NCI-H187 (cell line): ENCODE measurements around the gene CCDC92.

Experiments
- DNase-seq, 2 experiments: peaks; one replicate each; lab custom pipeline; 2025; lab: John Stamatoyannopoulos, UW

CCDC92 gene

DNA sequence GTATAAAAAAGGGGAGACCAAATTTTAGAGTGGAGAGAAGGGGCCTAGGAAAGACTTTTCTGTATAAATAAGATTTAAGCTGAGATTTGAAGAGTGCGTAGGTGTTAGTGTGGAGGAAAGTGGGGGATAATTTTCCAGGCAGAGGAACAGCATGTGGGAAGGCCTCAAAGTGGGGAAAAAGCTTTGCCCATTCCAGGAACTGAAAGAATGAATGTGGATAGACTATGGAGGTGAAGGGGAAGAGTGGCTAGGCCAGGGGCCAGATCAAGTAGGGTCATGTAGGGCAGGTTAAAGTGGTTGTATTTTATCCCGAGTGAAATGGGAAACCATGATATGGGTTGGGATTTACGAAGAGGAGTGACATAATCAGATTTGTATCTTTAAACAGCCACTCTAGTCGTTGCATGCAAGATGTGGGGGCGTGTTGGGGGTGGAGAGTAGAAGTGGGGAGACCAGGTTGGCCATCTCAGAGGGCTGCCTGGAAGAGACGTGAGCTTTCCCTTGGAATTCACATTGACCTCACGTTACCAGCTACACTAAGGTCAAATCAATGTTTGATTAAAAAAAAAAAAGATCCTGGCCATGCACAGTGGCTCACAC, 3.7 kb upstream of the CCDC92 start:
- no peak for DNase-seq

DNA sequence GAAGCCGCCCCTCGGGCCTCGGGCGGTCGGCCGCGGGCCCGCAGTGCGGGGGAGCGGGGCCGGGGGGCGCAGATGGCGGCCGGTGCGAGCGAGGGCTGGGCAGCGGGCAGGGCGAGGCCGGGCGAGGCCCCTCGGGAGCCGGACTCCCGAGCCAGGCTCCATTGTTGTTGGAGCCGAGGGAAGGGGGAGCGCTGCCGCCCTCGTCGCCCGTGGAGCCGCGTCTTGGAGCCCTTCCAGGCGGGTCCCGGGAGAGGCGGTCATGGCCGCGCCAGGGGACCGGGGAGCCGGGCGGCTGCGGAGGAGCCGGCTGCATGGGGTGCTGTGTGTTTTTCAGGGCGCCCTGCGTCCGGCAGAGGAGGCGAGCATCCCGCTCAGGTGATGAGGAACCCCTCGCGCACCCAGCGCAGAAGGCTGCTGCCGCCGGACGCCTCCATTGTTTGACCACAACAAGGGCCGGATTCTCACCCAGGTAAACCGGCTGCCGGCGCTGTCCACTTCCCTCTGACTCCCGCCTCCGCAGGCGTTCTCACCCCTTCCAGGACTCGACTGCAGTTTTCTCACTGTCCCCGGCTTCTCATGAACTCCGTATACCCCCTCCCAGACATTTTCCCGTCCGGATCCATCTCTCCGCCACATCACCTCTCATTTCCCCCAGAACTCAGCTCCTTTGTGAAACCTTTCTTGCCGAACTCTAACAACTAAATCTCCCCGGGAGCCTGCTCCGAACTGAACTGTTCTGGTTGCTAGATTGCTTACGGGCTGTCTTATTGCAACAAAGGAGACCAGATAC, 1.1 kb upstream of the CCDC92 start:
- DNase-seq, result peak in 1 of 2 experiments; percentile 17

DNA sequence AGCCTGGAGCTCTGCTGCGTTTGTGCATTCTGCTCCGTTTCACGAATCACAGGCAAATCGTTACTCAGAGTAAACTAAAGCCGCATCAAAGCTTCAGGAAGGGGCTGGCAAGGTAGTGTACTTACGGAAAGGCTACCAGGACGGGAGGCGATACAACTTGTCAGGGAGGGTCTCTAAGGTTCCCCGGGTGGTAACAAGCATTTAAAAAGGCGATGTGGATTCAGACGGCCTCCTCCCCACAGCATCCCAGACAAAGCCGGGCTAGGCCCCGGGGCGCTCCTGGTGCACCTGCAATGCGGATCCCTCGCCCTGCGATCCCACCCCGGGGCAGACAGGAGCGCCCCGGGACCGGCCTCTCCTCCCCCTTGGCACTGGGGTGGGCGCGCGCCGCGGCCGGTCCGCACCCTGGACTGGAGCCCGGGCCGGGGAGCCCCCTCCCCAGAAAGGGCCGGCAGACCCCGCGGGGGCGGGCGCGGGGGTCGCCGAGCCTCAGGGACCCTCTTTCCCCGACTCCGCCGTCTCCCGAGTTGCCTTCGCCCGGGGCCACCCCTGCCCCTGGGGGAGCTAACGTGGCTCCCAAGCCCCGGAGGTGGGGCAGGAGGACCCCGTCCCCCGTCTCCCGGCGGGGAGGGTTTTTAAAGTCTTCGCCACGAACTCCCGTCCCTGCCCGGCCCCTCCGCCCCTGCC, 718 bp downstream of the CCDC92 start:
- DNase-seq, result no peak

DNA sequence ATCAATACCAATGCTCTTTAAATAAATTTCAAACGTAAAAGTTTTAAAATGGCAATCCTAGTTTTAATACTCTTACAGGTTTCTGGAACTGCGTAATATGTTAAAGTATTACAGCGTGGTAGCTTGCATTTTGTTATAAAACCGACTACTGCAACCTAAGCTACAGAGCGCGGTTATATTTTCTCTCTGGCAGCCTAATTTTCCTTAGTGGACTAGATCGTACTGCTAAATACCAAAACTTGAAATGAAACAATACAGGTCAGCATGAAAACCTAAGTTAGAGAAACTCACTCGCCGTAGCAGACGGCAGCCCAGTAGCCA, 1.2 kb downstream of the CCDC92 start:
- no peak for DNase-seq

DNA sequence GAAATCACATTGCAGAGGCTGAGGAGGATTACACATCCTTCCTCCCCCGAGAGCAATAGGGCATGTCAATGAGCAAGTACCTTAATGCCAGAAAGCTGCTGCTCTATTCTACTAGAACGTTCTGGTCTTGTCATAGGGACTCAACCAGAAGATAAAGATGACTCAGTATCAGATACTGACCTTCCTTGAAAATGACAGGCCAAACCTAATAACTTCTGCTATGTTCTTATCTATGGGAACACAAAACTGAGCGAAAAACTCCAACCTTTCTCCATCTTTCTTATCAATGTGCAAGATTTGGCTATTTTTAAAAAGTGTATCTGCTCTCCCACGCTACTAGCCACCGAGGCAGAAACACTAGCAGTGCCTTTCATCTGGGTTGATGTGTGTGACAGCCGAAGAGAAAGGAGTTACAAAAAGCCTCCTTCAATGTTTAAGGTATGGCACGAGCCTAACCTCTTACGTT, 5.5 kb downstream of the CCDC92 start:
- DNase-seq, result no peak

DNA sequence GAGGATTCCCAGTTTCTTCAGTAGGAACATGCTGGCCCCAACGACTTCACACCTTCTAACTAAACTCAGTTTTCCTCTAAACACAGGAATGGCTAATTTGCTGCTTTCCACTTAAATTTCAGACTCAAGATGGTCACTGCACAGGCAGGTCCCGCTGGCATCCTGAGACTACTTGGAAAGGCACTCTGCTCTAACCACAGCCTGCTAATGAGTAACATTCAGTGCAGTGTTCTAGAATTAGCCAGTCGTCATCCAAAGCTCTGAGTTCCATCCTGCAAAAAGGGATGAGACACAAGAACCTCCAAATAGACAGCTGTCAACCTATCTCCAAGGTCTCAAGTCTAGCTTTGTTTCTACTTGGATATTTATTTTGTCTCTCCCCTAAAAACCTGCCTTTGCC, 6.0 kb downstream of the CCDC92 start:
- DNase-seq, result no peak

DNA sequence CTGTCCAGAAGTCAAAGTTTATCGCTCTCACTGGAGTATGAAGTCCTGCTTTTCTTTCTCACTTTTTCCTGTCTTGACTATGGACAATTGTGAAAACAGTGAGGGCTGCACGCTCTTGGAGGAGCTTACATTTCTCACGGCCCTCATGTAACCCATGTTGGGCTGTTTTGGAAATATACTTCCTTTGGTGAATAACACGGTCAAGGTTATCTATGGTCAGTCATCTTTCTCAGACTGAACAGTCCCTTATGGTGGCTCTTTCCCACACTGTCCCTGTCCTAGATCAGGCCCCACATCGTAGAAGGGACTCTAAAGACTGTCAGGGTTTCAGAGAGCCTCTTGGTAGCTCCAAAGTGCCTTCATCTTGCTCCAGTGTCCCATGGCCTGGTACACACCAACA, 7.2 kb downstream of the CCDC92 start:
- no peak for DNase-seq

DNA sequence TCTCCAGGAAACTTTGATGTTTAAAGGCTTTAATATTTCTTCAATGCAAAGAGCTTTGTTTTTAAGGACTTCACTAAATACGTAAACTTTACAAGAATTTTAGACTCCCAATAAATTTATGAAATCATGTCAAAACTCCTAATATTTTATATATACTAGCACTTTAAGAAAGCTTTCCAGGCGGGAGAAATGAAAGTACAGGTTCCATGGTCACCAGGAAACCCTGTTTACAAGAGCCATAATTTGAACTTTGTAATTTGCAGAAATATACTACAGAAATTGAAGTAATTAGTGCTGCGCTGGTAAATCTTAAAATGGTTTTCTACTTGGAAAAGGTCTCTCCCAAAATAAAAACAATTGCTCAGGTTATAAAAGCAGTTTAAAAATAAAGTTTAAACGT, 8.8 kb downstream of the CCDC92 start:
- DNase-seq, result no peak

DNA sequence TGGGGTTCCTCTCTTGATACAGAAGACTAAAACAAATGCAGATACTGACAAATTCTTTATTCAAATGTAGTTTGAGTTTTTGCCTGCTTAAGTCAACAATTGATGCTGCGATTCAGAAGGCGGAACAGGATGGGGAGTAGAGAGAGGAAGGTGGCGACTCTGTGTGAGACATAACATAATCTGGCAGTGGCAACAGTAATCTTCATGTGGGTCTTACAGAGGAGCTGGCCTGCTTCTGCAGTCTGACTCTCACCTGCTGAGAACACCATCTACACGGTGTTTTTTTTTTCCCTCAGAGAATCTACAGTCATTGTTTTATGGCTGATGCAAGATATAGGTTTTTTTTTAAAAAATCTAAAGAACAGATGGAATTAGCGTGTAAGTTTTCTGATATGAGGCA, 10.1 kb downstream of the CCDC92 start:
- DNase-seq, result no peak

DNA sequence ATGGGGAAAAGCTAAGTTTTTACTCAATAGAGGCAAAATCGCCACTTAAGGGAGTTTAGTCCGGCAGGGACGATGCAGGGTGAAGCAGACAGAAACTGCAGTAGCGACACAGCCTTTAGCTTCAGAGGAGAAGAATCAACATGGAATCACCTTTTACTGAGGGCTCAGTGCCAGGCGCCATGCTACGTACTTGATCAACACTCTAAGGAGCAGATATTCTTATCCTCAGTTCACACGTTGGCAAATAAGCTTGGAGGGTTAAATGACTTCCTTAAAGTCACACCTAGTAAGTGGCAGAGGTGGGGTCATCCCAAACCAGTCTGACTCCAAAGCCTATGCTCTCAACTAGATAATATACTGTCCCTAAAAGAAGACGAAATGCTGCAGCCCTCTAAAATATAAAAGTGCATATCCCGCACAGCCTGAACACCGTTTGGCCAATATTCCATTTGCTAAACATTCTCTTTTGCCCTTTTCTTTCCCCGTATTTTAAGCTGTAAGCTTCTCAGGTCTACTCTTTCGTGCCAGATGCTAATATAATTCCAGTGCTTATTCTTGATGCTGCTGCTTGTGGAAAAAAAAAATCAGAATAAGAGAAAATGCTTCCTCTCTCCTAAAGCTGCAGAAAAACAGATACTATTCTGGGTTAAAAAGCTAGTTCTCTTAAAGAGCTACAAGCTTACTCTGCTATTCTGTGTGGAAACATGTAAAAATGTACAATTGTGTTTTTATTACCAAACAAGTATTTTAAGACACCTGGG, 10.9 kb downstream of the CCDC92 start:
- no peak for DNase-seq

DNA sequence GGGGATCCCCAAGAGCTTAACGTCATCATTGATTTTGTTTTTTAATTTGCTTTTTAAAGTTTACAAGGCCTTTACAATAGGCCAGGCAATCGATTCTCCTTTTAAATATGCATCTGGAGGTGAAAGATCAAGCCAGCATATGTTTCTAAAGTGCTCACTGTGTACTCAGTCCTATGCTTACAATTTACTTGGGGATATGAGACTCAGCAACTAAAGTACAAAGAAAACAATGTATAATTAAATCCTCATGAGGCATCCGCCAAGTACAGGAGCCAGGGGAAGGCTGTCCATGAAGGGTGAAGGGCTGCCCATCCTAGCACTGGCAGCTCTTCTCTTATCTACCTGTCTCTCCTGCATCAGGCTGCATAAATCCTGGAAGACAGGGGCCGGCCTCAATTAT, 11.8 kb downstream of the CCDC92 start:
- DNase-seq, result no peak

DNA sequence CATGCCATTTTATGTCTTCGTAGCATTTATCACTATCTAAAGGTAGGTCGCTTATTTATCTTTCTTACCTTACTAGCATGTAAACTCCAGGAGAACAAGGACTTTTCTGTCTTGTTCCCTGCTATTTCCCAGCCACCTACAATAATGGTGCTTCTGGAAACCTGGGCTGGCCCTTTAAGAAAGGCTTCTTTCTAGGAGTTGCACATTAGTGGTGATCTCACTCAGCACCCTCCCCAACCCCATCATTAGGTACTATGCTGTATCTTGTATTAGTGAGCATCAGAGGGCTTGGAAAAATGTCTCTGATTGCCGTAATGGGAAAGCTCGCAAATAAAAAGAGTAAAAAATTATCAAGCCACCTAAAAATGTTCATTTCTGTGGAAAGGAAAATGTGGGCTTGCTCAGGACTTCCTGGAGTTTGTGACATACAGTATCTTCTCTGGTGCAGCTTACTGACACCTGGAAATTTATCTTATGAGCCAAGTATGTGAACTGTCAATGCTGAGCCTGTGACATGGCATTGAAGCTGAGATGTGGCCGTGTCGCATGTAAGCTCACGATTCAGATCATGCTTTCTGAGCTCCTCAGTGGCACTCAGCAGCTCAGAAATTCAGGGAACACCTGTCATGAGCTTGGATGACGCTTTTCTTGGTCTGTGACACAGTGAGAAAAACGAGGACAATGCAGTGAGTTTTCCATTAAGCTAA, 12.4 kb downstream of the CCDC92 start:
- no peak for DNase-seq

DNA sequence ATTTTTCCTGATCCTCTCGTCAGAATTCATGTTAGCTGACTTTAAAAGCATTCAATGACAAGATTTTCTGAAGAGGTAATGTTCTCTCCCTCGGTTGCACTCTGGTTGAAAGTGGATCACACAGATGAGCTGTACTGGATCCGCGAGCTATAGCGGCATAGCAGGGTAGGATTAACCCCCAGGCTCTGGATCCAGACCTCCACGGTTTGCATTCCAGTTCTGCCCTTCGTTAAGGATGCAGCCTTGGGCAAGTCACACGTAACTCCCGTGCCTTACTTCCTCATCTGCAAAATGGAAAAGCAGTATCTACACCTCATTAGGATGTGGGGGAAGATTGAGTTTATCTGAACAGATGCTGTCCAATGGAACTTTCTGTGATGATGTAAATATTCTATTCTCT, 13.8 kb downstream of the CCDC92 start:
- no peak for DNase-seq

DNA sequence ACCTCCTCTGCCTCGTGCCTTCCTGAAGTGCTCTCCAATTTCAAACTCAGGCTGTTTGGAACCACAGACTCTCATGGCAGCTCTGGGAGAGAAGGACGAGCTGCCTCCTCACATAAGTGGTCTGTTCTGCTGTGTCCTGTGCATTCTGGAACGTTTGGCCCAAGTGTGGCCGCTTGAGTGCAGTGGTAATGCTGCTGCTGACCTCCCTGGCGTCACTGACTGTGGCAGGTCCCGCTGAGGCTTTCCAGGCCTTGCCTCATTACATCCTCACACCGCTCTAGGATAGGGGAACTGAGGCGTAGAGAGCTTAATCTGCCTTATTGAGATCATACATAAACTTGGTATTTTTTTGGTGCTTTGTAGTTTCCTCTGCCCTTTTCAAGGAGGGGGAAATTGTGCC, 14.2 kb downstream of the CCDC92 start:
- peak in 1 of 2 experiments; percentile 41 for DNase-seq

DNA sequence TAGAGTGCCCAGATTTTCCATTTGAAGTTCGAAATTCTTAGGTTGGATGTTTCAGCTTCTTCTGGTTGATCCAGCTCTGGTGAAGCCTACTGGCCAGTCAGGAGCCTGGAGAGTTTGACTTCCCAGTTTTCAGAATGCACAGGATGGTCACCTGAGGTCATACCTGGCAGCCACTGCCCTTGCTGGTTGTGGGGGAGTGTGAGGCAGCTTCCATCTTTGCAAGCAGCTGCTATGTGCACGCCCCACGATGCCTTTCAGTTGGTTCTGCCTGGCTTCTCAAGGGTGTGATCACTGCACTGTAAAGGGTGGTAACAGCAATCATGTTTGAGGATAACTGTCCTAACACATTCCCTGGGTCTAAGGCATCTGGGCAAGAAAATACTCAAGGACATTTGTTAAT, 15.4 kb downstream of the CCDC92 start:
- DNase-seq, result no peak

DNA sequence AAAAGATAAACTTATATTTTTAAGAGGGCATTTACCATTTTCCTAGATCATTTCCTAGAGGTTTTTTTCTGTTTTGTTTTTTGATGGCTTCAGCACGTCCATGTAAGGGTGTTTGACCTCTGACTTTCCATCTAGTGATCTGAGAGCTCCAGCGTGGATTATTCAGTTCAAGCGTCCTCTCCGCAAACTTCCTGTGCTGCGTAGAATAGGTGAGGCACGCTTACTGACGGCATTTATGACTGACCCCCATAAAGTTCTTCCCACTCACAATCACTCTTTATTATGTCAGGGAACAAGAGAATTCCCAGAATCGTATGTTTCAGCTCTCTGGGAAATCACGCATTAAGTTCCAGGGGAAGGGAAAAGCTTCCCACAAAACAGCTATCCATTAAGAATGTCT, 16.4 kb downstream of the CCDC92 start:
- no peak for DNase-seq

DNA sequence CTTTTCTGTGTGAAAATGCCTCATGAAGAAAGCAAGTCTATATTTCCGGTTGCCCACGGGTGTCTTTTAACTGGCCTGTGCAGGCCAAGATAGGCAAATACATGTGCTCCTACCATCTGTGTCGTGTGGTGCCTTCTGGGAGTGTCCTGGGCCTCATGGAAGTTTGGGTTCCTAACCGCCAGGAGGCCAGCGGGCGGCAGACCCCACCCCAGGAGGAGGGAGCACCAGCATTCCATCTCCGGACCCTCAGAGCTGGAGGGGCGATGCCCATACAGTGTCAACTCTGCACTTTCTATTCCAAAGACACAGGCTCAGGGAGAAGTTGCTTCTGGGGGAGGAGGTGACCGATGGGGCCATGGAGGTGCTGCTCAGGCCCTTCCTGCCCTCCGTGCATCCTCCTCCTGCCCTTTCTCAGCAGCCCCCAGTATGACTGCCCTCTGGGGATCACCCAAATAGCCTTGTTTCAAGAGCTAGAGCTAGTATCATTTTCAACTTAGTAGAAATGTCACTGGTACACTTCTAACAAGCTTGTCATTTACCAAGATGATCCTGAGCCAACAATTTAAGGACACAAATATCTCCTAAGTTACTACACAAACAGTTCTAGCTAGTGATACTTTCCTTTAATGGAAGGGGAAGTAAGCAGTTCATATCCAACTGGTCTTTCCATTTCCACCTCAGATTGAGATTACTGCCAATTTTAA, 17.8 kb downstream of the CCDC92 start:
- no peak for DNase-seq

DNA sequence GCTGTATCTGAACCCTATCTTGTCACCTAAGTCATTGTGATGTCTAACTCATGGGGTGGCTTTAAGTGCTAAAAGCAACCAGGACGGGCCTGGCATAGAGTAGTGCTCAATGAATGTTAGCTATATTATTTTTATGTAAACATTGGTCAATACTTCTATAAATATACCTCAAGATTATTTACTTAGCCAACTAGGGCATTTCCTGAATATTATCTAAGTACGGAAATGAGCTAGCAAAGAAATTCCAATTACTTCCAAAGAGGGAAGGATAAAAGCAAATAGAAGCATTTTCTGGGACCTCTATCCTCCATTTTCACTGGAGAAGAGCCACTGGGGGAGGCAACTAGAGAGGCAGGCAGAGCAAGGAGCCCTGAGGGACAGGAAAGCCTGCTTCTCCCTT, 20.6 kb downstream of the CCDC92 start:
- DNase-seq, result no peak

DNA sequence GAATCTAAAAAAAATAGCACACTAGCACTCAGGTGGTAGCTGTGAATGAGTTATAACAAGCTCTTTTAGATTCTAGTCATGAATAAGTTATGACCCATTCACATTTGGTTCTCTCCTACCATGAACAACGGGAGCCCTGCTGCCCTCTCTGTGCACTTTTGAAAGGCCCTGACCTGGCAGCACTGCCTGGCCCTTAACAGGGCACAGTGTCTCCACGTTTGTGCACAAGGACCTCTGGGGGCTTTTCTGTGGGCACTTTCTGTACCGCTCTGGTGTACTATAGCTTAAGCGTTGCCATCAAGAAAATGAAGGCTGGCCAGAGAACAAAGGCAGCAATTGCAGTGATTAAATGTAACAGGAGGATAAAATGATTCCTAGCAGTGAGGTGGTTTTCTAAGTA, 21.2 kb downstream of the CCDC92 start:
- DNase-seq, result no peak

DNA sequence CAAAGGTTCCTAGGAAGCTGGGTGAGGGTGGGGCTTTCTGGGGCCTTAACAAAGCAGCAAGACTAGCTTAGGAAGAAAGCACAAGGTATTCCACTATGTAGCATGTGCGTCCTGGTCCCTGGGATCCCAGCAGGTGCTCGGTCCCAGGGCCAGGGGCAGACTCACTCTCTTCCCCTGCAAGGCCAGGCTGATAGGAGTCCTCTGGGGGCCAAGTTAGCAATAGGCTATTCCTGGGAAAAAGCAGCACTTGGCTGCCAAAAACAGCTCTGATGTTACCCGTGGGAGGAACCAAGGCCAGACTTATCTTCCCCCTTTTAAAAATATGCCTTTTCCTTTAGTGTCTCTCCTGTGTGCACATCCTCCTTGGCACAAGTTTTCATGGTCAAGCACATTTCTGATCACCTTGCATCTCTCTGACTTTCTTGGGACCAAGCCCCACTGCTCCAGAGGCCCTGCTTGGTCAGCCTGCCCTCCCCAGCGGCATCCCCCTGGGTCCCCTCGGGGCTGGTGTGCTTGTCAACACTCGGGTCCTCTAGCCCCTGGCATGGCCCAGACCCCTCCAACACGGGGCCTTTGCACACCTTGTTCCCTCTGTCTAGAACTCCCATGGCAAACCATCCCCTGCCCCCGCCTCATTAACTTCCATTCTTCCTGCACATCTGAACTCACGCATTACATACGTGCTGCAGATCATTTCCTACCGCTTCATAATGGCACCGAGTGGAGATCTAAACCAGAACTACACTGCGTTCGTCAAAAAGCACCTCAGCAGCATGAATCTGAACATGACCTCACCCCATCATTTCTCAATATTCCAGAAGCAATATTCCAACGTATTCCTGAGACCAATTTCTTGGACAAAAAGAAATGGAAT, 21.9 kb downstream of the CCDC92 start:
- DNase-seq, result no peak
